Measurements from ENCODE around the gene DYNC1I1.

DNA sequence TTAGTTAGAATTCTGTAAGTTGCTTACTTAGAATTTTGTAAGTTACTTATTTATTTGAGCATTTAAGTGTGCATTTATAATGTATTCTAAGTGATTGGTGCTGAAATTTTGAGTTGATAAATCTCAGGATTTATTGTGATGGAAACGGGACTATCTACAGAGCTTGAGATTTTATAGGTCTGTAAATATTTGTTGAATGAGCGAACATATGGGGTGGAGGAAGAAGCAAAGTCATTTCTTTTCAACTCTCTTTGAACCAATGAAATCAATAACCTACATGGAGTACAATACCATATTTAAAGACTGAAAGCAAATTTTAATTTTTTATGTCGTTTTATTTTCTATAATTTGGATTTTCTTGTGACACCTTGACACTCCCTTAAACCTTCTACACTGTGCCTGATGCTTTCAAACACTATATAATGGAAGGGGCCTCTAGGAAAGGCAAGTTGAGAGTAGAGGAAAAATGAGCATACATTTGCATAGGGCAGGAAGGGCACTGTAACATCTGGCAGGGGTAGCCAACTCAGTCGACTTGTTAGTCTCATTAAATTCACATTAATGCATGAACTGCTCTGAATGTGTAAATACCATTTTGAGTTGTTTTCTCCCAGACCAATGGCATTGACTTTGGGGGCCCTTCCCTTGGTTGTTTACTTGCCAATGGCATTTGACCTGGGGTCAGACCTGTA is 204.2 kb downstream of the DYNC1I1 start:
- TF ChIP-seq, protein P1, sequence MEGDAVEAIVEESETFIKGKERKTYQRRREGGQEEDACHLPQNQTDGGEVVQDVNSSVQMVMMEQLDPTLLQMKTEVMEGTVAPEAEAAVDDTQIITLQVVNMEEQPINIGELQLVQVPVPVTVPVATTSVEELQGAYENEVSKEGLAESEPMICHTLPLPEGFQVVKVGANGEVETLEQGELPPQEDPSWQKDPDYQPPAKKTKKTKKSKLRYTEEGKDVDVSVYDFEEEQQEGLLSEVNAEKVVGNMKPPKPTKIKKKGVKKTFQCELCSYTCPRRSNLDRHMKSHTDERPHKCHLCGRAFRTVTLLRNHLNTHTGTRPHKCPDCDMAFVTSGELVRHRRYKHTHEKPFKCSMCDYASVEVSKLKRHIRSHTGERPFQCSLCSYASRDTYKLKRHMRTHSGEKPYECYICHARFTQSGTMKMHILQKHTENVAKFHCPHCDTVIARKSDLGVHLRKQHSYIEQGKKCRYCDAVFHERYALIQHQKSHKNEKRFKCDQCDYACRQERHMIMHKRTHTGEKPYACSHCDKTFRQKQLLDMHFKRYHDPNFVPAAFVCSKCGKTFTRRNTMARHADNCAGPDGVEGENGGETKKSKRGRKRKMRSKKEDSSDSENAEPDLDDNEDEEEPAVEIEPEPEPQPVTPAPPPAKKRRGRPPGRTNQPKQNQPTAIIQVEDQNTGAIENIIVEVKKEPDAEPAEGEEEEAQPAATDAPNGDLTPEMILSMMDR (conservative IDR thresholded peaks at IDR 0.05), result no peak
- TF ChIP-seq ZFX (IDR thresholded peaks at IDR 0.05), result no peak
